ACHN (cell line): ENCODE results near the gene USP15.
"Not testable (repeated sequence)": the region's sequence is repeated elsewhere in the genome, so short reads cannot be mapped to it uniquely, and the experiment has no call there.

Experiments
- DNase-seq: peaks from one replicate; pipeline ENCODE4 v3.0.0-alpha.2; 2015
- in situ Hi-C: cut with HindIII; loops from 2 replicates; pipeline ENCODE4 v1.10.0; 2017; ENCODE audit warnings: low sequenced_read_pairs, low pct_ligation_motif_present, low pct_unique_long_range_greater_than_20kb

USP15 gene

GRCh38 chr12:62344731-62345556 is 84.7 kb downstream of the USP15 start:
- DNase-seq, in situ Hi-C loops: not testable (repeated sequence)

- DNase-seq = no peak
- in situ Hi-C loops = no loop called here
Observed at GRCh38 chr12:62345667-62346066, 85.5 kb downstream of the USP15 start.

GRCh38 chr12:62346817-62347216 is 86.6 kb downstream of the USP15 start:
- in situ Hi-C loops = no loop called here
- DNase-seq = no peak

- peak; percentile 50 for DNase-seq
- in situ Hi-C loops = no loop called here
Observed at GRCh38 chr12:62347922-62348650, 87.9 kb downstream of the USP15 start.

GRCh38 chr12:62350554-62350953 is 90.3 kb downstream of the USP15 start:
- DNase-seq = no peak
- in situ Hi-C loops = no loop called here

GRCh38 chr12:62351326-62351725 is 91.1 kb downstream of the USP15 start:
- in situ Hi-C loops = no loop called here

GRCh38 chr12:62361048-62361447 is 100.8 kb downstream of the USP15 start:
- in situ Hi-C loops = no loop called here
- no peak for DNase-seq

More at GRCh38 chr12:62351326-62351725, 91.1 kb downstream of the USP15 start:
- no peak for DNase-seq

- no peak for DNase-seq
- in situ Hi-C loops = no loop called here
Observed at GRCh38 chr12:62363506-62363905, 103.3 kb downstream of the USP15 start.

- DNase-seq, in situ Hi-C loops: not testable (repeated sequence)
Observed at GRCh38 chr12:62364697-62365096, 104.5 kb downstream of the USP15 start.

GRCh38 chr12:62365846-62366245 is 105.6 kb downstream of the USP15 start:
- in situ Hi-C loops, DNase-seq: not testable (repeated sequence)

- DNase-seq, in situ Hi-C loops: not testable (repeated sequence)
Observed at GRCh38 chr12:62368430-62369223, 108.4 kb downstream of the USP15 start.

GRCh38 chr12:62370189-62370588 is 110.0 kb downstream of the USP15 start:
- in situ Hi-C loops = no loop called here

GRCh38 chr12:62371661-62372060 is 111.5 kb downstream of the USP15 start:
- in situ Hi-C loops = no loop called here
- no peak for DNase-seq

More at GRCh38 chr12:62370189-62370588, 110.0 kb downstream of the USP15 start:
- no peak for DNase-seq

- in situ Hi-C loops = no loop called here
- DNase-seq = no peak
Observed at GRCh38 chr12:62372134-62372533, 111.9 kb downstream of the USP15 start.

- no peak for DNase-seq
- in situ Hi-C loops = no loop called here
Observed at GRCh38 chr12:62372825-62373224, 112.6 kb downstream of the USP15 start.

GRCh38 chr12:62375603-62376002 is 115.4 kb downstream of the USP15 start:
- in situ Hi-C loops = no loop called here
- DNase-seq = no peak

- in situ Hi-C loops = no loop called here
- DNase-seq = no peak
Observed at GRCh38 chr12:62379026-62379722, 119.0 kb downstream of the USP15 start.

GRCh38 chr12:62379723-62380045 is 119.5 kb downstream of the USP15 start:
- DNase-seq = no peak

More at GRCh38 chr12:62379723-62380045, 119.5 kb downstream of the USP15 start:
- in situ Hi-C loops = no loop called here
